Measurements from ENCODE around the gene LRRC2. TPM values are rescaled to one million over a fixed set of nuclear protein-coding genes. Genes with fewer than 3 reads are reported as not detected.
"Not testable (repeated sequence)": the region's sequence is repeated elsewhere in the genome, so short reads cannot be mapped to it uniquely, and the experiment has no call there.

Gene LRRC2
- total RNA-seq, 1 experiment from 2014 or later: 0.26 TPM

DNA sequence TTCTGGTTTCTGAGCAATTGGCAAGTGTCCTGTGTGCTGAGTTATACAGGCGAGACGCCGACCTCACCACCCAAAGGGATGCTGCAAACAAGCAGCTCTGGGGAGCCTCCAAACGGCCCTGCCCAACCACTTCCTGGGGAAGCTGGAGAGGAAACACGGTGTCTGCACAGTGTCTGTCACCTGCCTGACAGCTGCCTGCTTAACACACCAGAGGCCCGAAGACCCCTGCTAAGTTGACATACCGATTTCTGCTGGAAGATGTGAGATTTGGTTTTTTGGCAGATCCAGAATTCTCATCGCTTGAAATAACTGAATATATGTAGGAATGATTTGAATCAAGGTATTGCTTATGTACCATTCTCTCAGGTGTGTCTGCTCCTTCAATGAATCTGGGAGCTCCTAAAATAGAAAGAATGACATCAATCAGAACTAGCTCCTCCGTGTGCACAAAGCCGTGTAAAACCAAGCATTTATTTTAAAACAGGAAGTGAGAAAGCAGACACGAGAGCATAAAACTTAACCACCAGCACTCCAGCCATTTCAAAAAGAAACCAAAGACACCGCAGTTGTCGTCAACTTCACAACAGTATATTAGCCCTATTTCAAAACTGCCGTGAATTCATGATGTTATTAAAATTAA, 27.2 kb downstream of the LRRC2 start:
- intact Hi-C loops (cut with micrococcal nuclease): no loop called here
- Histone ChIP-seq H4K20me1 (ENCODE audit: low read length) (no peaks in the 10 kb centered on the region), H3K4me2 (ENCODE audit: low read length) (peak overlapping the region; percentile 58), H3K9me2 (replicated peaks; ENCODE audit: low read length) (no peaks in the 10 kb centered on the region), H3K9me3 (ENCODE audit: low read length) (no peaks in the 10 kb centered on the region), H3K36me3 (ENCODE audit: low read depth, low read length) (no peaks in the 10 kb centered on the region), H3K79me2 (ENCODE audit: low read length) (no peaks in the 10 kb centered on the region), H3K4me3 (ENCODE audit: low read length) (no peak overlapping the region), H3K27ac (ENCODE audit: low read length) (no peak overlapping the region), H3K9ac (ENCODE audit: low read length) (no peak overlapping the region), H3K4me1 (ENCODE audit: insufficient read depth, low read length) (peaks cover 35% of the 10 kb centered on the region), H2AFZ (ENCODE audit: low read length) (peak overlapping the region; percentile 73), H3F3A (ENCODE audit: low read length, unreplicated experiment) (no peaks in the 10 kb centered on the region), H3K27me3 (ENCODE audit: low read length) (no peaks in the 10 kb centered on the region)
- no TSS peak for BruUV-seq (replicated peaks)
- TF ChIP-seq, protein P1, sequence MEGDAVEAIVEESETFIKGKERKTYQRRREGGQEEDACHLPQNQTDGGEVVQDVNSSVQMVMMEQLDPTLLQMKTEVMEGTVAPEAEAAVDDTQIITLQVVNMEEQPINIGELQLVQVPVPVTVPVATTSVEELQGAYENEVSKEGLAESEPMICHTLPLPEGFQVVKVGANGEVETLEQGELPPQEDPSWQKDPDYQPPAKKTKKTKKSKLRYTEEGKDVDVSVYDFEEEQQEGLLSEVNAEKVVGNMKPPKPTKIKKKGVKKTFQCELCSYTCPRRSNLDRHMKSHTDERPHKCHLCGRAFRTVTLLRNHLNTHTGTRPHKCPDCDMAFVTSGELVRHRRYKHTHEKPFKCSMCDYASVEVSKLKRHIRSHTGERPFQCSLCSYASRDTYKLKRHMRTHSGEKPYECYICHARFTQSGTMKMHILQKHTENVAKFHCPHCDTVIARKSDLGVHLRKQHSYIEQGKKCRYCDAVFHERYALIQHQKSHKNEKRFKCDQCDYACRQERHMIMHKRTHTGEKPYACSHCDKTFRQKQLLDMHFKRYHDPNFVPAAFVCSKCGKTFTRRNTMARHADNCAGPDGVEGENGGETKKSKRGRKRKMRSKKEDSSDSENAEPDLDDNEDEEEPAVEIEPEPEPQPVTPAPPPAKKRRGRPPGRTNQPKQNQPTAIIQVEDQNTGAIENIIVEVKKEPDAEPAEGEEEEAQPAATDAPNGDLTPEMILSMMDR (conservative IDR thresholded peaks at IDR 0.05; ENCODE audit: low read depth, low read length): no peak
- TF ChIP-seq EZH2 (IDR thresholded peaks at IDR 0.05; ENCODE audit: low read length, unreplicated experiment) (no peak), EZH2phosphoT487 (IDR thresholded peaks at IDR 0.05; ENCODE audit: borderline replicate concordance, low read length) (no peak)
- CTCF ChIA-PET: interaction anchor here (1.0 to 1.3 kb wide), 2 partner anchors 42 to 51 kb away, joined by 4 to 7 read pairs; no protein-coding TSS in a partner anchor
- POLR2A ChIA-PET (ENCODE audit: unreplicated experiment): interaction anchor here (0.6 to 0.7 kb wide), 2 partner anchors 130 to 1926 kb away, joined by 3 read pairs; no protein-coding TSS in a partner anchor
- ATAC-seq (peak; percentile 92), DNase-seq (peak; percentile 71)

DNA sequence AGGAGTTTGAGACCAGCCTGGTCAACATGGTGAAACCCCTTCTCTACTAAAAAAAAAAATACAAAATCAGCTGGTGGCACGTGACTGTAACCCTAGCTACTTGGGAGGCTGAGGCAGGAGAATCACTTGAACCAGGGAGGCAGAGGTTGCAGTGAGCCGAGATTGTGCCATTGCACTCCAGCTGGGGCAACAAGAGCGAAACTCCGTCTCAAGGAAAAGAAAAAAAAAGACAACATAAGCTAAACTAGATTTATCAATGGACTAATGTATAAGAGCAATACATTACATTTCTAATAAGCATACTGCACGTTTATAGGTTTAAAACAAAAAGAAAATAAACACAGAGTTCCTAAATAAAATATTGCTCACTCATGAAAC, 27.7 kb downstream of the LRRC2 start:
- DNase-seq; H3K36me3 ChIP-seq (ENCODE audit: low read depth, low read length); H3K9ac ChIP-seq (ENCODE audit: low read length); H3K9me3 ChIP-seq (ENCODE audit: low read length); H3K79me2 ChIP-seq (ENCODE audit: low read length); H4K20me1 ChIP-seq (ENCODE audit: low read length); ATAC-seq; H3K27me3 ChIP-seq (ENCODE audit: low read length); intact Hi-C loops (cut with micrococcal nuclease); H3K27ac ChIP-seq (ENCODE audit: low read length); H3K9me2 ChIP-seq (replicated peaks; ENCODE audit: low read length); H3F3A ChIP-seq (ENCODE audit: low read length, unreplicated experiment); BruUV-seq (replicated peaks); H3K4me3 ChIP-seq (ENCODE audit: low read length): not testable (repeated sequence)
- Histone ChIP-seq H3K4me1 (ENCODE audit: insufficient read depth, low read length) (peaks cover 35% of the 10 kb centered on the region), H2AFZ (ENCODE audit: low read length) (peak overlapping the region; percentile 73), H3K4me2 (ENCODE audit: low read length) (peak overlapping the region; percentile 58)
- ChIA-PET POLR2A (ENCODE audit: unreplicated experiment) (interaction anchor here (0.6 to 0.7 kb wide), 2 partner anchors 130 to 1926 kb away, joined by 3 read pairs; no protein-coding TSS in a partner anchor), CTCF (interaction anchor here (1.0 to 1.3 kb wide), 2 partner anchors 42 to 50 kb away, joined by 4 to 7 read pairs; no protein-coding TSS in a partner anchor)

DNA sequence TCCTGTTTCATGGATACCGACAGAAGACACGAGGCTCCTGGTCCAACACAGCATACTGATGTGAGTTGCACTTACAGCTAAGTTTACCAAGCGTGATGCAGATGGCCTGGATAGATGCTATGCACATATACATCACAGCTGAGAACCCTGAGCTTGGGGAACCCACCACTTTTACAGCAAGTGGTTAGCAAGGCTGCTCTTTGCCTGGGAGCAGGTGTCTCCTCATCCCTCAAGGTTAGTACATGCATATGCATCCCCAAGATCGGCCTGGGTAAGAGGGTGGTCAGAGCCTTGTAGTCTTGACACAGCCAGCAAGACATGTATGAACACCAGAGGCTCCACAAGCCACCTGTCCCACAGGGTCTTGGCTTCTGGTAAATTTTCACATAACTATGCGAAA, 28.3 kb downstream of the LRRC2 start:
- no TSS peak for BruUV-seq (replicated peaks)
- ChIA-PET CTCF (no interaction called here), POLR2A (ENCODE audit: unreplicated experiment) (no interaction called here)
- no peak overlapping the region for H3K4me2 ChIP-seq (ENCODE audit: low read length)
- DNase-seq: no peak
- no peak overlapping the region for H3K4me3 ChIP-seq (ENCODE audit: low read length)
- intact Hi-C loops (cut with micrococcal nuclease): no loop called here
- no peaks in the 10 kb centered on the region for H3K36me3 ChIP-seq (ENCODE audit: low read depth, low read length)
- H3K9ac ChIP-seq (ENCODE audit: low read length): no peak overlapping the region
- H3F3A ChIP-seq (ENCODE audit: low read length, unreplicated experiment): no peaks in the 10 kb centered on the region
- H3K4me1 ChIP-seq (ENCODE audit: insufficient read depth, low read length): peaks cover 32% of the 10 kb centered on the region
- no peaks in the 10 kb centered on the region for H4K20me1 ChIP-seq (ENCODE audit: low read length)
- TF ChIP-seq EZH2 (IDR thresholded peaks at IDR 0.05; ENCODE audit: low read length, unreplicated experiment): no peak
- TF ChIP-seq EZH2phosphoT487 (IDR thresholded peaks at IDR 0.05; ENCODE audit: borderline replicate concordance, low read length): no peak
- TF ChIP-seq, protein P1 (conservative IDR thresholded peaks at IDR 0.05; ENCODE audit: low read depth, low read length): no peak
- H3K79me2 ChIP-seq (ENCODE audit: low read length): no peaks in the 10 kb centered on the region
- no peaks in the 10 kb centered on the region for H3K9me3 ChIP-seq (ENCODE audit: low read length)
- no peaks in the 10 kb centered on the region for H3K9me2 ChIP-seq (replicated peaks; ENCODE audit: low read length)
- ATAC-seq: no peak
- no peak overlapping the region for H2AFZ ChIP-seq (ENCODE audit: low read length)
- H3K27me3 ChIP-seq (ENCODE audit: low read length): no peaks in the 10 kb centered on the region
- H3K27ac ChIP-seq (ENCODE audit: low read length): no peak overlapping the region

Data from PC-3 (cell line).